Bone marrow (tissue), 2 donors: Measurements from ENCODE around the gene FAM114A2.

Experiments used
- DNase-seq, 2 donors: peaks; one replicate each; lab custom pipeline; 2025; lab: John Stamatoyannopoulos, UW

Gene FAM114A2

DNA sequence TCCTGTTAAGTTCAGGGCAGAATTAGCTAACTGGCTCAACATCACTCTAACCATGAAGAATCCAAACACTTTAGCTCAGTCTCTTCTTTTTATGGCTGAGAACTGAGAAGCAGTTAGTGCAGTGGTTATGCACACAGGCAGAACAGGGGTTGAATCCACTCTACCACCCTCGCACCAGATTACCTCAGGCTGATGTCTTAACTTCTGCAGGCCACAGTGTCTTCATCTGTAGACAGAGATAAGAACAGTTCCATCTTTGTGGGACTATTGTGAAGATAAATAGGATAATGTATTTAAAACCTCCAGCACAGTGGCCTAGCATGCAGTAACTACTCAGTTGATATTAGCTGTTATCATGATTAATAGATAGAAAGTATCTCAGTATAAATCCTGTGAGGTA lies 54.8 kb downstream of the FAM114A2 start:
- no peak for DNase-seq

DNA sequence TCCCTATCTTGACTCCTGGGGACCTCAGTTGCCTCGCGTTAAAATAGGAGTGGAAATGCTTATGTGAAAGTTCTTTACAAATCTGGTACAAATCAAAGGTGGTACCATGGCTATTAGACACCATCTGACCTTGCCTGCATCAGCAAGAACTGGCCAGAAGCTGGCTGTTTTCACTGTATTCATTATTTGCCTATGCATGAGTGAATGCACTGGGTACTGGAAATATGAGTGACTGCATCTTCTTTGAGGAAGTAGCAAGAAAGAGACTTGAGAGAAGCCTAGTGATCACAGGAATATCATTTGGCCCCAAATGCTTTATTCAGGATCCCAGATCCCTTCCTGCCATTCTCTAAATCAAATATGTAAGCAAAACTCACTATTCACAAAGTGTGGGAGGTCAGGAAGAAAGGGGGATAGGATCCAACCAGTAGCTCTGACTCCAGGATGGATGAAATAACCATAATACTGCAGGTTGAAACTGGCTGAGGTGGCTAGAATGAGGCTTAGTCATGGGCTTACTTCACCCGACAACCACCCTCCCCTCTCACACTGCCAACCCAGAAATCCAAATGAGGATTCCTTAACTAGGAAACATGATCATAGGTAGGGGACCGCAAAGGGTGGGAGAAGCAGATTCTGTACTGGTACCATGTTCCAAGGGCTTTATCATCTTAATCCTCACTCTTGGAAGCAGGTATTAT lies 56.7 kb downstream of the FAM114A2 start:
- DNase-seq = no peak

DNA sequence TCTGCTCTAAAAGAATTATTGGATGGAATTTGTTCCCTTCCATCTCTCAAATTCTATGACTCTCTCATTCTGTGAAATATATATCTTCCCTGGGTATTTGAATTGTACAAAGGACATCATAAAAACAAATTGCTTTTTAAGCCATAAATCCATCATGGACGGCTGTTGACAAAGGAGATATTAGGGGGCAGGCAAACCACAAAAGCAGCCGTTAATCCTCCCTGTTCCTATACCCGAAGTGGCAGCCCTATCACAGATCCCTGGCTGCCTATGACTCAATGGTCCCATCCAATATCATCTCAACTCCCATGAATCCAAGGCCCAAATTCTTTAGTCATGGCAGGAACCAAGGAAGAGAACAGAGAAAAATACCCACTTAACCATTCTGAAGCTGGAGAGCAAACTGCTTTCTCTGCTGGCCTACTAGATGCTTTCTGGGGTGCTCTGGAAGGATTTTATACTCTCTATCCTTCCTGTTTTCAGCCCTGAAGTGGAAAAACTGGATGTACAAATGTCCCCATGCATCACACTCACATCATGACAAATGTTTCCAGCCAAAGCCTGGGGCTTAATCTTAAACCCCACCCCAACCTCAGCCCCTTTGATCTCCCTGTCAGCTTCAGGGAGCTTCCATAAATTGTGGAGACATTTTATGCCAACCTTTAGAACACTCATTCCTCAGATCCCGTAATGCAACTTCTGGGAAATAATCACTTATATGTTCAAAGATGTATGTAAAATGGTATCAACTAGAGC lies 59.5 kb downstream of the FAM114A2 start:
- DNase-seq = no peak

DNA sequence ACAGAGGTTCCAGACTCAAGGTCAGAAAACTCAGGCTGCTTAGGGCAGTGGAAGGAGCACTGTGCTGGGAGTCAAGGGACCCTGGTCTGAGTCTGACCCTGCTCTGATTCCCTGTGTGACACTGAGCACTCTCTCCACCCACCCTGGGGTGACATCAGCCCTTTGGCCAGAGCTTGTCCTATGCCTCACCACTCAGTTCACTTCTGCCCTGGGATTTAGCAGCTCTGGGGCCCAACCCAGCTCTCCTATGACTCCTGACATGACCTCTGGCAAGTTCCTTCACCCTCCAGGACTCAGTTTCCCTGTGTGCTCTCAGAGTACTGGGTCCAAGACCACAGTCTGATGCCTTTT lies 63.9 kb downstream of the FAM114A2 start:
- no peak for DNase-seq

DNA sequence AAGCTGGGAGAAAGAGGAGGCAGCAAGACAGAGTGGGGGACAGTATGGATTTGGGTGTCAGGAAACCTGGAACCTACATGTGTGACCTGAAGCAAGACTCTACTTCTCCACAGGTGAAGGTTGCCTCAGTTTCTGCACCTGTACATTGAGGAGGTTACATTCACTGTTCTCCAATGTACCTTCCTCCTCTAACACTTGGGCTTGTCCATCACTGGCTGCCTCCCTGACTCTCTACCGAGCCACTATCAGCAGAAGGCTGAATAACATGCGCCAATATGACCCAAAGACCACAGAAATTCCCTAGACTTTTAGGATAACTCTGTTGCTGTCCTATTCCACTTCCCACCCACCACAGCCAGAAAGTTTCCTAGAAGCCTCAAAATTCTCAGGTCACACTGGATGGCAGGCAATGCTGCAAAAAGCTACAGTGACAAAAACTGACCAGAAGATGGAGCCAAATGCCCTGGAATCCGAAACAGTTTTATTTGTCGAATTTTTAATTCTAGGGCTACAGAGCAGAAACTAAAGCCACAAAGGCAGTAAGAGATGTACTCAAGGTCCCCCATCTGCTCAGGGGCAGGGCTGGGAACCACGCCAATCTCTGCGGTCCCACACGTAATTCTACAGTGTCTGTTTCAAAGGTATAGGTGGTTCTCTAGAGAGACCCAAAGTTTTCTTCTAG lies 64.4 kb downstream of the FAM114A2 start:
- DNase-seq = peak in 1 of 2 donors; percentile 28

DNA sequence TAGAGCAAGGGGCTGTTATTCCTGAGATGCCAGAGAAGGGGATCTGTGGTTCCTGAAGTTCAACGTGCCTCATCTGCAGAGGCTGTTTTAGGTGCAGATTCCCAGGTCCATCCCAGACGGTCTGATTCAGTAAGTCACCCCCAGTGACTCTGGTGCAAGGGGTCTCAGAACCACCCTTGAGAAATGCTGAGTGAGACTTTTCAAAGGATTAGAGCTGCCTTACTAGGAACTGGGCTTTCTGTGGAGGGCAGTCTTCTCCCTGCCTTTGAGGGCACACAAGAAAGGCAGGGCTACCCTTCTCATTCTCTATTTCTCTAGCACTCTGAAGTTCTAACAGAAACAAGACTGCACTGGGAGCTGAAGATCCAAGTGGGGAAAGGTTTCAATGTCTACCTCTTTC lies 66.5 kb downstream of the FAM114A2 start:
- DNase-seq = no peak

DNA sequence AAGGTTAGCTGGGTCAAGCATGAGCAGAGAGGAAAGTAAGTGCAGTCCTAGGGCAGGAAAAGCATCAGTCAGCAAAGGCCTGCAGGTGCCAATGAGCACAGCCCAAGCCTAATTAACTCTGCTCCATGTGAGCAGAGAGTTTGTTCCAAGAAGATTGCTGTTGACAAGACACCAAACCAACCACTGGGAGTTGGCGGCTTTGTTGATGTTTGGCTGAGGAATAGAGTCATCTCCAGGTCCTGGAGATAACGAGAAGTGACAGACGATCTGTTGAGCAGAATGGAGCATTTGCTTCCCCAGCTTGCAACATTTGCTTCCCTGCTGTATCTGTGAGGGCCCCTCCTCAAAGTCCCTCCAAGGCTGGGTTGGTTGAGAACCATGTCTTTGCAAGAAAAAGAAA lies 68.2 kb downstream of the FAM114A2 start:
- DNase-seq = no peak

DNA sequence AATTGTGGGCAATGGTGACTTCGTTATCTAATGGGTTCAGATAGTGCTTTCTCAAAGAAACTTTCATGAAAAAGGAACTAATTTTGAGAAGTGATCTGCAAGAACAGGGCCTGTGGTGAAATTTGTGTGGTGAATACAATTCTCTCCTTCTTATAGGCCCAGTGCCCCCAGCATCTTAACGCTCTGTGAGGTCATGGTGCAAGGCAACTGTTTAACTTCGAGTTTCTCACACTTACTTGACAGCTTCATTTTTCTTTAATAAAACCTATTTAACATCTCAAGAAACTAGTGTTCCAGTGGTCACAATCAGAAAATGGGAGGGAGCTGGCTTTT lies 69.2 kb downstream of the FAM114A2 start:
- DNase-seq = no peak

DNA sequence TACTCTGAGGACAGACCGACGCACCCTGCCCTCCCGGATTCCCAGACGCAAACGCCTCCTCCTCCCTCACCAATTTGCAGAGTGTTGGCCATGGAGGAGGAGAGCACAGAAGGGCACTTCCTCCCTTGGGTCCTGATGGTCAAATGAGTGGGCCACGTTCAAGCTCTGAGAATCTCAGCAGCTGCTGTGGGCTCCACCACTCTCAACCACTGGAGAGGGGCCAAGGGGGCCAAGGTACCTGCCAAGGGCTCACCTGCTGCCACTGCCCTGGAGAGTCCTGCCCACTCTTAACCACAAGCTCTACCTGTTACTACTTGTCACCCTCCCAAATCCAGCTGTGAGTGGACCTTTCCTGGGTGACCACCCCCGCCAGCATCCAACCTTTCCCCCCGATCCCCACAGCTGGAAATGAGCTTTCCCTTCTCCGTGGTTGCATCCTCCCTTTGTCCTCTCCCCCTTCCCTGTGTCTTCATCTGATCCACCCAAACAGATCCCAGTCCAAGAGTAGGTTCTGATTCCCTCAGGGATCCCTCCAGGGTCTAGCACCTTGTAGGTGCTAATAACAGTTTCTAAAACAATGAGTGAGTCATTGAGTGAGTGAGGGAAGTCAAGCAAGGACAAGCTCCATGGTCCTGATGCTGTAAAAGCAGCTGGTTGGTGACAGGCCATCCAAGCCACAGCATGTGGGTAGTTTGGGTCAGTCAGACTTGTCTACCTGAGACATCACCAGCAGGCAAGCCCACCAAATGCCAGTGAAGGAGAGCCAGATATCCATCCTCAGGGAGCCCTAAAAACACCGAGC lies 69.7 kb downstream of the FAM114A2 start:
- no peak for DNase-seq

DNA sequence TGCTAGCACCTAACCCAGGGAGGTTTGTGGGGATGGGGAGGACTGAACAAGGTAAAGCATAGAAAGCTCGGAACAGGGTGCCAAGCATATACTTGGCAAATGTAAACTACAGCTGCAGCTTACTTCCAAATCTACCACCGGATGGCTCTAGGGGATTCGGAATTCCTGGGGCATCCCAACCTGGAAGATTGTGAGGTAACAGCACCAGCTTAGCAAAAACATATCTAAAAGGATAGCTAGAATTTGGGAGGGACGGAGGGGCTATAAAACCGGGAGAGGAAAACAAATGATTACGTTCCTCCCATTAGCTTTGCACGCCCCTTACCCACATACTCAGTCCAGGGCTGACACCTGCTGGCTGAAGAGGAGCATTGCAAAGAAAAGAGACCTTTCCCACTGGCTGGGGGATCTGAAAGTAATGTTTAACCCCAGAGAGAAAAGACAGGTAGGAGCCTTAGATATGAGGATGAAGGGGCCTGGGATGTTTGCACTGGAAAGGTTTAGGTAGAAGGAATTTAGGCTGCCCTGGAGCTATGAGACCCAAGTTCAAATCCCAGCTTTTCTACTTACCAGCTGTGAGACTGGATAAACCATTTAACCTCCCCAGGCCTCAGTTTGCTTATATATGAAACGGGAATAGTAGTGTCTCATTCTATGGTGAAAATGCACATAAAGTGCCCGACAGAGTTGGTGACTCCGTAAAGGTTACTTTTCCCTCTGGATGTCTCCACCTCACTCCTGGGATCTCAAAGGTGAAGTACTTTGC lies 73.6 kb downstream of the FAM114A2 start:
- peak in 1 of 2 donors; percentile 48 for DNase-seq

DNA sequence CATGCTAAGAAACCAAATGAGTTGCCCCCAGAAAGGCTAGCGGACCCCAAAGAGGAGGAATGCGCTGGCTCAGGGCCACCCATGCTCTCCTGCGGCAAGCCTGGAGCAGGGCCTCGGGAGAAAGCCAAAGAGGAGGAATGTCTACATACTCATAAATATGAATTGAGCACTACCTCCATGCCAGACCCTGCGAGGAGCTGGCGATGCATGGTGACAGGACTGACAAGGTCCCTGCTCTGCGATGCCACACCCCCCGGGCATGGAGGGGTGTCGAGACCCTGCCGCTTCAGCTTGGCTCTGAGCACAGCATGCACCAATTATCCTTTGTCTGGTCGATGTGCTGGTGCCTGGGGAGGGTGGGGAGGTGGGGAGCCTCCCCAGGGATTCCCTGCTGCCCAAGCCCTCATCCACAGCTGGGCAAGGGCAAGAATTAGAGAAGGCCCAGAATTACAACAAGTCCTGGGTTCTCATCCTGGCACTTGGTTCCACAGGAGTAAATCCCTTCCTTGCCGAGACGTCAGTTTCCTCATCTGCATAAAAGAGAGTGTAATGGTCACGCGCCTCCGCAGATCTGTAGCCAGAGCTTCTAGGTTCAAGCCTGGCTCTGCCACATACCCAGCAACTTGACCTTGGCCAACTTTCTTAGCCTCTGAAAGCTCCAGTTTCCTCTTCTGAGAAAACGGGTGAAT lies 74.4 kb downstream of the FAM114A2 start:
- no peak for DNase-seq

DNA sequence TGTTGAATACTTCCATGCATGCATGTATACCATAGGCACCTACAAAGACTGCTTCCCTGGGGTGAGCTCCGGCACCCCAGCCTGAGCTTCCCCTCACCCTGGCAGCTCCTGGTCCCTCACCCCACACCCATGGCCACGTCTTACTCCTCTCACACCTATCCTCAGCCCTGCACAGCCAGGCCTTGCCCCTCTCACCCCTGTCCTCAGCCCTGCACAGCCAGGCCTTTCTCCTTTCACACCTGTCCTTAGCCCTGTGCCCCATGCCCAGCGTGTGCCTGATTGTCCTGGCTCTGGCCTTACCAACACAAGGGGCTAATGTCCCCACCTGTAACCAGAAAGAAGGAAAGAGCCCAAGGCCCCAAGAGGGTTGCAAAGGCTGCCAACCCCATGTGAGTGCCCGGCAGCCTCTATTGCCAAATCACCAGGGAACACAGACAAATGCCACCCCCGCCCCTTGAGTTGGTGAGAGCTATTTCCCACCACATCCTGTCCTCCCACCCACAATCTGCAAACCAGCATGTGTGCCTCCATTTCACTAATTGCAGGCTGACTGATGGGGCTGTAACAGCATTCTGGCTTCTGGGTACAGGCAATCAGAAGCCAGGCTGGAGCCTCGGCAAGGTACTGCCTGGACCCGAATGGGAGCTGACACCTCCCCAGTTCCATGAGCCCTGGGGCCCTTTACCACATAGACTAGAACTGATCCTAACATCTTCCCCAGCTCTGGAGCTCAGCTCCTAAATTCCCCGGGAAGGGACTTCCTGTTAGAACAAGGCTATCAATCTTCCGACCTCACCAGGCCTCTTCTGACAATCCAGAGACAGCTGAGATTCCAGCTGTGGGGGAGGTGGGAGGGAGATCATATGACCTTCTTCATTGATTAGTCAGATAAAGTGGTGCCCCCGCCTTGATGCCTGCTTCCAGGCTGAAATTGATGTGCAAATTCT lies 78.2 kb downstream of the FAM114A2 start:
- DNase-seq = no peak

DNA sequence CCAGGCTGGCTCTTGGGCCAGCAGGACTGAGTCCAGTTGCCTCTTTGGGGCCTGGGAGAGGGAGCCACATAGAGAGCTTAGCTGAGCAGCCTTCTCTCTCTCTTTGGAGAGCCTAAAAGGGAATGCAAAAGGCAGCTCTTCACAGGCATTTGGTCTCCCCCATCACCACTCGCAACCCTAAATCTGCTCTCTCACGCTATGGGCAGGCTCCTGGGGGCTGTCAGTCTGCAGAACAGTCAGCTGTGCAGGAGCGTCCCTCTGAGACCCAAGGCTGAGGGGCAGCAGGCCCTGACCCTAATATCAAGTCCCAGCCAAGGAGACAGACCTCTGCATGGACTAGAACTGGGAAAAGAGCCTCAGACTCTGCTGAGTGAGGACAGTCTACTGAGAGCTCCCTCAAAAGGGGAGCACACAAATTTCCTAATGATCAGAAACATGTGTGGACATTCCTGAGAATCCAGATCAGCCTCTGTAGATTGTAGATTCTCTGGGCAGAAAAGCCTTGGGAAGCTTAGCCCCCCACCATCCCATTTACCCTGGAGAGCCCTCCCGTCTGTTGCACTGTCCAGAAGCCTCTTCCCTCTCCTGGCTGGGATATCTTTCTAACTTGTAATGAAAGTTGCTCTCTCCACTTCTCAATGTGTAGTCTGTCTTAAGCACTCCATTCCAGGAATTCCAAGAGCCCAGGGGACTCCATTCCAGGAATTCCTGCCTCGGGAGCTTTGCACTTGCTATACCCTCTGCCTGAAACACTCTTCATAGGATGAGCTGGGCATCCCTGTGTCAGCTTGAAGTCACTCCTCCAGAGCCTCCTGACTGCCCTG lies 79.4 kb downstream of the FAM114A2 start:
- no peak for DNase-seq

DNA sequence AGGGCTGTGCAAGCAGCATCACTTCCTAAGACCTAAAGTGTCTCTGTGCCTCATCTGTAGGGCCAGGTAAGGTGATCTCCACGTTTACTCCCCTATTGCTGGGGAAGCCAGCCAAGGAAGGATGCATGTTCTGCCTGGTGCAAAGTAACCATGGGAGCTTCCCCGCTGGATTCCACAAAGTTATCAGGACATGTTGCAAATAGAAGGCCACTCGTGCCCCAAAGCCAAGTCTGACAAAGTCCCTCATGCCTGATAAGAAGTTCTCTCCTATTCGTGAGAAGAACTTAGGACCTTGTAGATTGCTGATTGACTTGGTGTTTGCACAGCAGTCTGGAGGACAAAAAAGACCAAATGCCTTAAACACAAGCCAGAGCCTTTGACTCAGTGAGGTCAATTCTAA lies 81.5 kb downstream of the FAM114A2 start:
- DNase-seq = no peak

DNA sequence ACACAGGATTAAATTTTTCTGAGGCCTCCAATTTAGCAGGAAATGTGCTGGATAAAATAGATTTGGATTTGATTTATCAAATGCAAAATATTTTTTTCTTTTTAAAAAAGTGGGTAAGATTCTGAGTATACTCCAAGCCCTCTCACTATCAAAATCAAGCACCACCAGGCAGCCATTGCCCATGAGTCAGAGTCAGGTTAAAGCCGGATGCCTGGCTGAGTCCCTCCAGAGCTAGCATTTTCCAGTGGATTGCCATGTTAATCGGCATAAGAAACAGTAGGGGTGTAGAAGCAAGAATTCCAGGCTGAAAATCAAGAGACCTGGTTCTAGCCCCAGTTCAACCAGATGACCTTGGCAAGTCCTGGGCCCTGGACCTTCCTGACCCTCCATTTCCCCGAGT lies 85.3 kb downstream of the FAM114A2 start:
- DNase-seq = no peak

DNA sequence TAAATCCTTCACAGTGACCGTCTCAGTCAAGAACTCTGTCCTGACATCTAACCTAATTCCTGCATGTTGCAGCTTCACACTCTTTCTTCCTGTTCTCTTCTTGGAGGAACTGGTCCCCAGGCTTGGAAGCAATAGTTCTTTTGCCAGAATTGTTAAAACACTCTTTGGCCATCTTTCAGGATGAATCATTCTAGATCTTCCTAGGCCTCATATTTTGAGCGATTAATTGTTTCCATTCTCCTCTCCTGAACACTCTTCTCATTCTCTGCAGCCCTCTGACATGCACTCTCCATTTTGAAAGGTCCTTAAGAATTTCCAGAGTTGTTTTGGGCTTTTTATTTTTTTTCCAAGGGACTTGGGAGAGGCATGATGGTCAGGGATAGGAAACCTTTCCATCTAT lies 85.8 kb downstream of the FAM114A2 start:
- no peak for DNase-seq

DNA sequence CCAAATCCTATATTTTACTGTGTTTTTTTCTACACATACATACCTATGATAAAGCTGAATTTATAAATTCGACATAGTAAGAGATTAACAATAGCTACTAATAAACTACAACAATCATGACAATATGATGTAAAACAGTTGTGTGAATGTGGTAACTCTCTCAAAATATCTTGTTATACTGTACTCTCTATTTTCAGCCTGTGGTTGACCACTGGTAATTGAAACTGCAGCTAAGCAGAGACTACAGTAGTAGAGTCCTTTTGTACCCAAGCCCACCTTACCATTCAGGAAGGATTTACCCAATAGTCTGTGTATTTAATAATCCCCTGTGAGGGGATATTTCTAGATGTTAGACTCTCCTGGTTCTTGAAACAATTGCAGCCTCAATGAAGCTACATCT lies 86.7 kb downstream of the FAM114A2 start:
- no peak for DNase-seq

DNA sequence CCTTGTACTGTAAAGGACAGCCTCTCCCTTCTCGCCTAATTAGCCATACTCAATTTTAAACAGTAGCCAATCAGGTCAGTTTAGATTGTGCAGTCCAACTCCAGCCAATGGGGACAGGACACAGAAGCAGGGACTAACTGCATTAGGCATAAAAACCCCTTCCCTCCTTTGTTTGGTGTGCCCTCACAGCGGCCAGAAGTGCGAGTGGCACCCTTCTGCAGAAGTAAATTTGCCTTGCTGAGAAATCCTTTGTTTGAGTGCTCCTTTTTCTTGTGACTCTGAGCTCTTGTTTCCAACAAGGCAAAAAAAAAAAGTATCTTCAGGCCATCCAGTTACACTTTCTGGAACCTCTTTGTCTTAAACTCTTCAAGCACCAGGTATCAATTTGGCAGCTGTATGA lies 97.4 kb downstream of the FAM114A2 start:
- no peak for DNase-seq
